Measurements from ENCODE around the gene MAML3. TPM values are rescaled to one million over a fixed set of nuclear protein-coding genes. Genes with fewer than 3 reads are reported as not detected.

MAML3 gene
- total and polyA plus RNA-seq, 2 of the 13 experiments (the other 11 are each of a cell fraction or from before 2014, with no cell fraction given), result 0.05 to 0.13 TPM

- ATAC-seq, result no peak
- Histone ChIP-seq H3K4me1 (ENCODE audit: insufficient read depth, low read length) (no peaks in the 10 kb centered on the region), H3K79me2 (ENCODE audit: insufficient read depth, low read length) (no peaks in the 10 kb centered on the region), H3K9me3 (ENCODE audit: low read length) (no peaks in the 10 kb centered on the region), H3K27me3 (ENCODE audit: control insufficient read depth in 1 of 2, insufficient read depth in 2 of 2, low read length in 2 of 2) (peaks cover 1 to 23% of the 10 kb centered on the region in 2 experiments), H2AFZ (ENCODE audit: low read length) (no peak overlapping the region), H4K20me1 (ENCODE audit: insufficient read depth, low read length) (no peaks in the 10 kb centered on the region), H3K9ac (ENCODE audit: insufficient read depth, low read depth, low read length) (no peak overlapping the region), H3K36me3 (replicated peaks in 1 of 2; ENCODE audit: control insufficient read depth in 1 of 2, insufficient read depth in 2 of 2, low read length in 2 of 2) (no peaks in the 10 kb centered on the region), H3K4me3 (replicated peaks in 1 of 3; ENCODE audit: insufficient read depth in 1 of 3, low read depth in 2 of 3, low read length in 3 of 3) (no peak overlapping the region), H3K4me2 (ENCODE audit: low read depth, low read length) (no peak overlapping the region), H3K27ac (ENCODE audit: extremely low read length, insufficient read depth, low read length) (no peak overlapping the region)
- POLR2A ChIA-PET, result no interaction called here
- CTCF ChIA-PET (ENCODE audit: low intra/inter-chr PET ratio, low total read pairs), result no interaction called here
- in situ Hi-C loops (cut with HindIII; ENCODE audit: extremely low pct_ligation_motif_present, low pct_unique_long_range_greater_than_20kb) (no loop called here), intact Hi-C loops (cut with micrococcal nuclease; ENCODE audit: unreplicated experiment) (no loop called here)
- no peak for DNase-seq (ENCODE audit: low spot score)
- TF ChIP-seq ZNF382 (CRISPR knock-in tag; IDR thresholded peaks at IDR 0.05; ENCODE audit: borderline replicate concordance) (no peak), ZNF670 (CRISPR knock-in tag; IDR thresholded peaks at IDR 0.05; ENCODE audit: borderline replicate concordance) (no peak)
- no peak for FAIRE-seq
- WGBS (ENCODE audit: low lambda C conversion rate), result 39% methylated on average over 3 of the region's 4 CpGs
- BruUV-seq (replicated peaks), result no TSS peak
Measured at GRCh38 chr4:139823345-139823744, 330.6 kb downstream of the MAML3 start.

DNA sequence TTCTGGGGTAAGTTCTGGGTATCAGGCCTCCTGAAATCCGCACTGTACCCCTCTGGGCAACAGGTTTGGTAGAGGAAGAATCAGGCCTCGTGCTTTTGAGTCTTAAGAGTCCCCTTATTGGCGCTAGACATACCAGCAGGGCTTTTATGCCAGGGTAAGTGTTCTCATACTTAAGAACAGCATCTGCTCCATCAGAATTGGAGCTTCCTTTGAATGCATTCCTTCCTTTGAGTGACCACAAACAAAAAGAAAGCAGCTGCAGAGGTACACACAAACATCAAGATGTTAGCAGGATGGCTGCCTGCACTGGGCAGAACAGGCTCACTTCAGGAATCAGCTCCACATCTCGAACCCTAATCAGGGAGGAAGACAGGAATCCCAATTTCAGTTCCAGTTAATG, 331.6 kb downstream of the MAML3 start:
- H3K9ac ChIP-seq (ENCODE audit: insufficient read depth, low read depth, low read length), result no peak overlapping the region
- peaks cover 1 to 29% of the 10 kb centered on the region in 2 experiments for H3K27me3 ChIP-seq (ENCODE audit: control insufficient read depth in 1 of 2, insufficient read depth in 2 of 2, low read length in 2 of 2)
- no peak for FAIRE-seq
- in situ Hi-C loops (cut with HindIII; ENCODE audit: extremely low pct_ligation_motif_present, low pct_unique_long_range_greater_than_20kb) (no loop called here), intact Hi-C loops (cut with micrococcal nuclease; ENCODE audit: unreplicated experiment) (no loop called here)
- H3K4me1 ChIP-seq (ENCODE audit: insufficient read depth, low read length), result no peaks in the 10 kb centered on the region
- TF ChIP-seq FIP1L1 (IDR thresholded peaks at IDR 0.05; ENCODE audit: borderline replicate concordance, insufficient read depth, low read depth, low read length), result no peak
- no peak for DNase-seq (ENCODE audit: low spot score)
- no peaks in the 10 kb centered on the region for H4K20me1 ChIP-seq (ENCODE audit: insufficient read depth, low read length)
- no peak overlapping the region for H3K4me3 ChIP-seq (replicated peaks in 1 of 3; ENCODE audit: insufficient read depth in 1 of 3, low read depth in 2 of 3, low read length in 3 of 3)
- ATAC-seq, result no peak
- no peaks in the 10 kb centered on the region for H3K79me2 ChIP-seq (ENCODE audit: insufficient read depth, low read length)
- no peaks in the 10 kb centered on the region for H3K9me3 ChIP-seq (ENCODE audit: low read length)
- POLR2A ChIA-PET, result no interaction called here
- H3K36me3 ChIP-seq (replicated peaks in 1 of 2; ENCODE audit: control insufficient read depth in 1 of 2, insufficient read depth in 2 of 2, low read length in 2 of 2), result no peaks in the 10 kb centered on the region
- CTCF ChIA-PET (ENCODE audit: low intra/inter-chr PET ratio, low total read pairs), result no interaction called here
- H2AFZ ChIP-seq (ENCODE audit: low read length), result no peak overlapping the region
- H3K4me2 ChIP-seq (ENCODE audit: low read depth, low read length), result no peak overlapping the region
- no peak overlapping the region for H3K27ac ChIP-seq (ENCODE audit: extremely low read length, insufficient read depth, low read length)
- WGBS (ENCODE audit: low lambda C conversion rate), result 2% methylated on average over 4 of the region's 4 CpGs
- BruUV-seq (replicated peaks), result no TSS peak

Measured in HepG2 (cell line).